Measurements from ENCODE around the gene EPN3. TPM values are rescaled to one million over a fixed set of nuclear protein-coding genes. Genes with fewer than 3 reads are reported as not detected.

Gene EPN3
- not detected for total RNA-seq
- long read RNA-seq: 0 reads

DNA sequence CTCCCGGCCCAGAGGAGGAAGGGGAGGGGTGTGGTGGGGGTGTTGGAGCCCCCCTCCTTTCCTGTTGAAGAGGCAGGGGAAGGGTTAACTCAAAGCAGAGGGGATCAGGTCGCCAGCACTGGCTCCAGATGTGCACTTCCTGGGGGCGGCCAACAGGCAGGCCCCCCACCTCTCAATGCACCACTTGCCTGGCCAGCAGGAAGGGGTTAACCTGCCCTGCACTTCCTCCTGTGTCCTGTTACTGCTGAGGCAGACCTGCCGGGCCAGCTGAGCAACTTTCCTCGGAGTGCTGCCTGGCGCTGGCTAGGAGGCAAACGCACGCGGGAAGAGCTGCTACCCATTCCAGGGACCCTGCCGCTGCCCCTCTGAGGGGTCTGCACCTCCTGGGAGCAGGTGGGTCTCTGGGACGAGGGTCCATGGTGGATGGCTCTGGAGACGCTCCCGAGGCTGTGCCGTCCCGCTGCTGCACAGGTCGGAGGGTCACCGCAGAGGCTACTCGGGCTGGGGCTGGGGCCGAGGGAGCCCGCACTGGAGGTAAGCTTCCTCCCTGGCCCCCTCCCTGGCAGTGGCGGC, at the start of gene EPN3:
TSS of gene EPN3 (plus strand) at position 284 of the 573 bp plus-strand sequence. CDS start 3,822 bp downstream, outside the sequence.
- DNase-seq (ENCODE audit: low spot score): no peak

DNA sequence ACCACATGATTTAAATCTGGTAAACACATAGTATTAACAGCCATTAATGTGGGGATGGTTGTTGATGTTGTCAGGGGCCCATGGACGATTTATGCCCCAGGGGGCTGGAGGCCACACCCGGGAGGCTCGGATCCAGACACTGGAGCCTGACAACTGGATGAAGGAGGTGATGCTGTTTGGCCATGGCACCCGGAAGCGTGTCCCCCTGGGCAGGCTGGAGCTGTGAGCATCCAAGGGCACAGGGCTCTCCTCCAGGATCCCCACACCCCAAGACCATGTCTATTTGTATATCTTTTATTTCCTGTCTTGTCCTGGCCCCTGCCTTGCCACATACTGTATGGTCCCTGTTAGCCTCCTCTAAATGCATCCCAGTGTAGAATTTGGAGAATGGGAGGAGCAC, 49.3 kb upstream of the EPN3 start:
- DNase-seq (ENCODE audit: low spot score): no peak

DNA sequence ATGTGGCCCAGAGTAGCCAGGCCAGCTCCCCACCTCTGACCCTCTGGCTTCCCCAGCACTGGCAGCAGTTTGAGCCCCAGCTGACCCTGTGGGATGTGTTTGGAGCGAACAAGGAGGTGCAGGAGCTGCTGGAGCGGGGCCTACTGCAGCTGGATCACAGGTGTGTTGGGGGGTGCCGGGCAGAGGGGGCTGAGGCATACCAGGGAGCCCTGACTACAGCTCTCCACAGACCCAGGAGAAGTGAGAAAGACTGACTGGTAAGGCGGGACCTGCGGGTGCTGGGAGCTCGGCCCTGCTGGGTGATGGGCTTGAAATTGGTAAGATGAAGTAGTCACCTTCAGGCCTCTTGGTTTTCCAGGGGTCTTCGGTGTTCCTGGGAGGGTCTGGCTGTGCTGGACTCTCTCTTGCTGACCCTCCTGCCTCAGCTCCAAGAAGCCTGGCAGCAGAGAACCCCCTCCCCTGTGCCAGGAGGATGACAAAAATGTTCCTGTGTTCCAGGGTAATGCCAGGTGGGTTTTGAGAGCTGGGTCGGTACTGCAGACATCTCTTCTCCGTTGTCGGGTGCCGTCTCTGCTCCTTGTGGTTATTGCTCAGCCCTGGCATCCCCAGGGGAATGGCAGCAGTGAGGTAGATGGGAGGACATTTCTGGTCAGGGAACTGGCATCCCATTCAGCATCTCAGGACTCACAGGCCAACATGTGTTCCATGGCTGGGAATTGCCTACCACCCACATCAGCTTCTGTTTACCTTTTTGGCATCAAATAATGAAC, 48.0 kb upstream of the EPN3 start:
- DNase-seq (ENCODE audit: low spot score): no peak

DNA sequence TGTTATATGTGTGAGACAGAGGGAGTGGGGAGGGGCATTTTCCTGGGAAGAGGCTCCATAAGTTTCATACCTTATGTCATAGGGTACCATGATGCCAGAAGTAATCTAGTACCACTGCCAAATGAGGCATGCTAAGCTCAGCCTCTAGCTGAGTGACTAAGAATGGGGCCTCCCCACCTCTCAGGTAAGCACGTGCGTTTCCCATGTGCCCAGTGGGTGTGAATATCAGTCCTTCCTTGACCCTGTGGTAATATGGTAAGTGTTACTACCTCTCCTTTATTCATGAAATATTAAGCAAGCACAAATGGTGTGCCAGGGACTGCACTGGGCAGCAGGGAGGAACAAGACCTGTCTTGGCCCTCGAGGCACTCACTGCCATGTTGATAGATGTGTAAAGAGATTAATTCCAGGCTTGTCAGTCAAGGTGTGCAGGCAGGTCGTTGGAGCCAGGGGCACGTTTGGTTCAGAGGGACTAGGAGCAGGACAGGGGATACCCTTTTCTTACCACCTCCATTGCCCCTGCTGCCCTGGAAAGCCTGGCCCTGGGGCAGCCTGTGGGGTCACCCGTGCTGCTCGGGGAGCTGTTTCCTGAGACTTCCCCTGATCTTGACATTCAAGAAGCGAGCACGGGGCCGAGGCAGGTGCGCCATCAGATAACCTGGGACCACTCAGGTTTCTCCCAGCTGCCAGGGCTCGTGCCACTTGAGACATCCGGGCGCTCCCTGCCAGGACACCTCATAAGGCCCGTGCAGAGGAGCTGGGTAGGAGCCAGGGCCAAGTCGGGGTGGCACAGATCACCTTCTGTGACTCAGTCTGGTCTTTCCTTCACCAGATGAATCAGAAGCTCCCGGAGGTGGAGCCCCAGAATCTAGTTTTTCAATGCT, 45.1 kb upstream of the EPN3 start:
- DNase-seq (ENCODE audit: low spot score): no peak

DNA sequence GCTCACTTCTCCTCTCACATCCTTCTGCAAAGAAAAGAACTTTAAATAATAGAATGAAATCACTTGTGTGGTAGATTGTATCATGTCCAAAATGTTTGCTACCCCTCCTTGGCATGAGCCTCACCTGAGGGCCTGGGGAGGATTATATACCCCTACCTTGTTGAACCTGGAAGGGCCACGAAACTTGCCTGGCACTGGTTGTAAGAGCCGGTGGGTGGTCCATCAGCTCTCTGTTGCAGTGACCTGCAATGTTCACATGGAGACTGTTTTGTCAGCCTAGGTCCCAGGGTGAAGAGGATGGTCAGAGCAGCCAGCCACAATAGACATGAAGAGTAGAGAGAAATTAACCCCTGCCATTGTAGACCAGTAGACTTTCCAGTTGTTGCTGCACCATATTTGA, 43.7 kb upstream of the EPN3 start:
- no peak for DNase-seq (ENCODE audit: low spot score)

DNA sequence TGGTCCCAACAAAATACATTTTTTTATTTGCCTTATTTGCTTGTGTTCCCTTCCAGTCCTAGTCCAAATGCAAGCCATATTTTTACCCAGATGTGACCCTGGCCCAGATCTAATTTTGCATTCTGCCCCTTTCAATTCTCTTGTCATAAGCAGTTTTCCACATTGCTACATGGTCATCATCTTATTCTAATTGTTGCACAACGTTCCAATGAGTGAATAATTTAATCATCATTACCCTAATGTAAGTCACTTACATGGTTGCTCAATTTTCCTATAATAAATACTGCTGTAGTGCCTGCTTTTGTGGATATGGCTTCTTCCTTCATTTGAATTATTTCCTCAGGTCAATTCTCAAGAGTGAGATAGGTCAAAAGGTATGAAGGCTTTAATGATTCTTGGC, 41.0 kb upstream of the EPN3 start:
- DNase-seq (ENCODE audit: low spot score): no peak

DNA sequence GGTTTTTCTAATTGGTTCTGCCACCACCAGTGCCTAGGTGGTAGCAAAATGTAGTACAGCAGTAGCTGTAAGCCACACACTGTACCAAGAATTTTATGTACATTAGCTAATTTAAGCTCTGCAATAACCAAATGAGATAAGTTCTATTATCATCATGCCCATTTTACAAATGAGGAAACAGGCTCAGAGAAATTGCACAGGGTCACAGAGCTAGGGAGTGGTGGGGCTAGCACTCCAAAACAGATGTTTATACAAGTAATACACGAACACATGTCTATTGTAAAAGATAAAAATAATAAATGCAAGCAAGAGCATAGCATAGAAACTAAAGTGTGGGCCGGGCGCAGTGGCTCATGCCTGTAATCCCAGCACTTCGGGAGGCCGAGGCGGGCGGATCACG, 40.3 kb upstream of the EPN3 start:
- DNase-seq (ENCODE audit: low spot score): no peak

DNA sequence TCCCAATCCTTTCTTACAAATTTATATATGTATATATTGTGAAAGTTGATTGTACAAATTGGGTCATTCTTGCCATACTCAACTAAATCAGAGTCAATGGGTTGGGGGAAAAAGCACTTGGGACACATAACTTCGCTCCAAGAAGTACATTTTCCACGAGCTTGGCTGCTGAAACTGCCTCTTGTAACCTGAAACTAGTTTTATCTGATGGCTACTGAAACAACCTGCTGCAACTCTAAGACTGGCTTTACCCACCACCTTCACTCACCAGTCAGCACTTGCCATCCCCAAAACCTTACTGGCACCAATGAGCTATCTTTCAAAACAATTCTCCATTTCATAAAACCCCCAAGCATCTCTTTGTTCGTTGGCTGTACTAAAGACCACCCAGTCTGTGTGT, 38.8 kb upstream of the EPN3 start:
- no peak for DNase-seq (ENCODE audit: low spot score)

DNA sequence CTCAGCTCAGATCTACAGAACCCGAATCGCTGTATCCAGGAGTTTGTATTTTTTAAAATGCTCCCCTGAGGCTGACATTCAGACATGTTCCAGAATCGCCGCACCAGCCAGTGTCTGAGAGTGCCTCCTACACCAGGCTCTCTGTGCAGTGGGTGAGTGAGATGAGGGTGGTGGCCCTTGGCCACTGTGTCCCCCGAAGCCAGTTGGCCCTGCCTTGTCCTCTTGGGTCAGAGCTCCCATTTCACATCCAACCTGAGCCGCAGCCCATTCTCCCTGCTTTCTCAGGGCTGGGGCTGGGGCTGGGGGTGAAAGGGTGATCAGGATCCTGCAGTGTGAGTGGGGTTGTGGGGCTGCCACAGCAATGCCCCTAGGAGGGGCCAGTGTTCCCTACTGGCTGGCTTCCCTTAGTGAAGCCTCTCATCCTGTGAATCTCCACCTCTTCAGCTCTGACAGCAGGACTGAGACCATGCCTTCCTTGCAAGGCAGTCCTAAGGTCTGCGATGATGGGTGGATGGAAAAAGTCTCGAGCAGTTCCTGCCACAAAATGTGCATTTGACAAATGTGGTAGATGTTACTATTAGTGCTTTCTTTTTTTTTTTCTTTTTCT, 37.2 kb upstream of the EPN3 start:
- no peak for DNase-seq (ENCODE audit: low spot score)

DNA sequence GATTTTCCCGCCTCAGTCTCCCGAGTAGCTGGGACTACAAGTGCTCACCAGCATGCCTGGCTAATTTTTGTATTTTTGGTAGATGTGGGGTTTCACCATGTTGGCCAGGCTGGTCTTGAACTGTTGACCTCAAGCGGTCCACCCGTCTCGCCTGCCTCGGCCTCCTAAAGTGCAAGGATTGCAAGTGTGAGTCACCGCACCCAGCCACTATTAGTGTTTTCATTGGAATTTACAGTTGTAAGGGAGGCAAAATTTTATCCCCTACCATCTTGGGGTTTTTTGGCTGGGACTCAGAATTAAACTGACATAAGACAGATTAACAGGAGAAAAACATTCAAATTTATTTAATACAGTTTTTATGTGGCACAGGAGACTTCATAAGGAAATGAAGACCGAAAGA, 36.6 kb upstream of the EPN3 start:
- no peak for DNase-seq (ENCODE audit: low spot score)

DNA sequence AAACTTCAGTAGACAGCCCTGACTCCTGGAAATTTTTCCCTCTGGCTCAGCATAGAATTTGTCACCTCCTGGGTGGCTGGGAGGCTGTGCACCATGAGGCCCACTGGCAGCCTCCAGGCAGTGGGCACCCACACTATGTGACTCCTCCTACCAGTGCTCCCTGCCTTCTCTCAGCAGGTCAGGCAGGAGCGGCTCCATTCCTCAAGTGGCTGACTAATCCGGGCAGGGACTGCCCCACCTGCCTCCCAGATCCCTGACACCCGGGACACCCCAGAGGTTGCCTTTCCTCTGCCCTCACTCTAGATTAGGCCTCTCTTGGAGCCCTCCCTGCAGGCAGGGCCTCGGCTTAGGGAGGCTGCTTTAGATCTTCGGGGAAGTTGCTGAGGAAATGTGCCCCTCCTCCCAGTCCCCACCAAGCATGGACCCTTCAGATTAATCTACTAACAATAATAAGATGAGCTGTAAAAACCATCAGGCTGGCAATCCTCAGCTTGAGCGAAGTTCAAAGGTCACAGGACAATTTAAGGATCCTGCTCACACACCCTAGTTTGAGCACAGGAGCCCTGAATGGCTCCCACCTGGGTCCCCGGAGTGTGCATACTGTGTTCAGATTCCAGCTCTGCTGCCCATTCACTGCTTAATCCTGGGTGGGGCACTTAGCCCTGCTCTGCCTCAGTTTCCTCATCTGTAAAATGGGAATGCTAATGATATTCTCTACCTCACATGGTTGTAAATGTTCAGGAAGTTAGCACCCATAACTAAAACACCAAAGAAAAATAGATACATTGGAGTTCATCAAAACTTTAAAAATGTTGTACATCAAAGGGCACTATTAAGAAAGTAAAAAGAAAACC, 34.3 kb upstream of the EPN3 start:
- no peak for DNase-seq (ENCODE audit: low spot score)

DNA sequence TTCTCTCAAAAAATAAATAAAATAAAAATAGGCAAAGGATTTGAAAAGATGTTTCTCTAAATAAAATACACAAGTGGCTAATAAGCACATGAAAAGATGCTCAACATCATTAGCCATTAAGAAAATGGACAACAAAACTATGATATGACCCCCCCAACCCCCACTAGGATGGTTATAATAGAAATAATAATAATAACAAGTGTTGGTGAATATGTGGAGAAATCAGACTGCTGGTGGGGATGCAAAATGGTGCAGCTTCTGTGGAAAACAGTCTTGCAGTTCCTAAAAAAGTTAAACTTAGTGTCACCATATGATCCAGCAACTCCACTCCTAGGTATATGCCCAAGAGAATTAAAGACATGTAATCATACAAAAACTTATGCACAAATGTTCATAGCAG, 33.3 kb upstream of the EPN3 start:
- DNase-seq (ENCODE audit: low spot score): no peak

DNA sequence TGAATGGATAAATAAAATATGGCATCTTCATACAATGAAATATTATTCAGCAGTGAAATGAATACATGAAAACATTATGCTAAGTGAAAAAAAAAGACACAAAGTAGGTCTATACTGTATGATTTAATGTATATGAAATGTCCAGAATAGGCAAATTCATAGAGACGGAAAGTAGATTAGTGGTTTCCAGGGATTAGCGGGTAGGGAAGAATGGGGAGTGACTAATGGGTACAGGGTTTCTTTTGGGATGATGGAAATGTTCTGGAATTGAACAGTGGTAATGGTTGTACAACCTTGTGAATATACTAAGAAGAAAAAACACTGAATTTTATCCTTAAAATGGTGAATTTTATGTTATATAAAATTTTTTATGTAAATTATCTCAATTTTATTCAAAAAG, 32.8 kb upstream of the EPN3 start:
- DNase-seq (ENCODE audit: low spot score): no peak

DNA sequence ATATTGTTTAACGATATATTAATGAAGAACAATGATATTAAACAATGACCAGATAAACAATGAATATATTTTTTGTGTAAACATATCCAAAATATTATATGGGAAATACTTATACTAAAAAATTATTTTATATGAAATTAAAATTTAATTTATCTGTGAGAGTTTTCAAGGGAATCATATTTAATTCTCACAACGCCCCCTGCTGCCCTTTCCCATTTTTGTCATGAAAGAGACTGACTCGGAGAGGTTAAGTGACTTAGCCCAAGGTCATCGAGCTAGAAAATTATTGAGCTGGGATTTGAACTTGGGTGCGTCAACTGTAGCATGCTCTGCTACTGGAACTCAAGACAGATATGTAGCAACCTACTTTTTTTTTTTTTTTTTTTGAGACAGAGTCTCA, 31.5 kb upstream of the EPN3 start:
- DNase-seq (ENCODE audit: low spot score): no peak

DNA sequence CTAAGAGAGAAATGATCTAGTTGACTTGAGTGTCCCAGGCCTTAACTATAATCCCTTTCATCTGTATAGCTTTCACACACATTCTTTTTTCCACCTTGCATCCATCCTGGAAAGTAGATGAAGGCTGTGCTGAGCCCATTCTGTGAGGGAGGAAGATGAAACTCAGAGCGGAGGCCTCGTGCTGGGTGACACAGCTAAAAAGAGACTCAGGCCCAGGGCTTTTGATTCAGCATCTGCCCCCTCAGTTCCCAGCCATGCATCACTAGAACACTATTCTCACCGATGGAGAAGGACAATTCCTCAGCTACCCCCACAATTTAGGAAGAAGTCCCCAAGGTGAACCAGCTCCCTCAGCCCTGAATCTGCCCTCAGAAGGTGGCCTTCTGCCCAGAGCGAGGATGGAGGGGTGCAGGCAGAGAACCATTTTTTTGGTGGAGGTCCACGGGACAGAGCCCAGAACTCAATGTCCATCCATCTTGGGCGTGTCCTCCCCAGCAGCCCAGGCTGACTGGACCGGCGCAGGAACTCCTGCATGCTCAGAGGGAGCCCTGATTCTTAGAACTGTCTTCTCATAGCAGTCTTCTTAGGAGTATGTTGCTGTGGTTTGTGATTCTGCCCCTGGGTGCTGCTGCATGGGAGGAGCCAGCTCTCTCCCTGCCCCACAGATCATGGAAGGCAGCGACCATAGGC, 30.1 kb upstream of the EPN3 start:
- no peak for DNase-seq (ENCODE audit: low spot score)

DNA sequence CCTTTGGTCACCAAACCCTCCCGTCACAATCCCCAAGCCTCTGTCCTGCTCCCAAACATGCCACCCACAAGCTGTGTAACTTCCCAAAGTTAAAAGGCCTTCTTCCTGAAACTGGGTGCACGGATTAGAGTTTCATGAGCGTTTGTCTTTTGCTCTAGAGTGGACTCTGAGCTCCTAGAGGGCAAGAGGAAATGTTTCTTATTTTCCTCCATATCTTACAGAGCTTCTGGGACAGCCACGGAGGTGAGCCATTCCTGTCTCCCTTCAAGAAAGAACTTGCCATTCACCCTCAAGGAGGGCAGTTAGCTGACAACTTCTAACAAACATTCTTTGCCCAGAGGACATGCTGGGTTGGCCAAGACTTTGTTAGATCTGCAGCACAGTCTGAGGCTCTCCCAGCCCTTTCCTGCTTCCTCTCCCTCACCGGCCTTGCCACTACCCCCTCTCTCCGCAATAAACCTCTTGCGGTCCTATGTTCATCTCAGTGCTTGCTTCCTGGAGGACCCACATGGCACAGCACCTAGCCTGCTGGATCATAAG, 26.9 kb upstream of the EPN3 start:
- no peak for DNase-seq (ENCODE audit: low spot score)

DNA sequence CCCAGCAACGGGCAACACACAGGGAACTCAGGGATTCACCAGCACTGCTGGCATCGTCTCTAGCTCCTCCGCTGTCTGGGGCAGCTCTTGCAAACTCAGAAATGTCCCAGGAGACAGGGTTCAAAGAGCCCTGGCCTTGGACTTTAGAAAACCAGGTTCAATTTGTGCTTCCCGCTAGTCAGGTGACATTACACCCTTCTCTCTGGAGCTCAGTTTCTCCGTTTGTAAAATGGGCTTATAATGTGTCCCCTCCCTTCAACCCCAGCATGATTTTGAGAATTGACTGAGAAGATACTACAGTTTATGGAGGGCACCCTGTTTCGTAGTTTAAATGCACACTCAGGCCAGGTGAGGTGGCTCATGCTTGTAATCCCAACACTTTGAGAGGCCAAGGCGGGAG, 26.2 kb upstream of the EPN3 start:
- no peak for DNase-seq (ENCODE audit: low spot score)

DNA sequence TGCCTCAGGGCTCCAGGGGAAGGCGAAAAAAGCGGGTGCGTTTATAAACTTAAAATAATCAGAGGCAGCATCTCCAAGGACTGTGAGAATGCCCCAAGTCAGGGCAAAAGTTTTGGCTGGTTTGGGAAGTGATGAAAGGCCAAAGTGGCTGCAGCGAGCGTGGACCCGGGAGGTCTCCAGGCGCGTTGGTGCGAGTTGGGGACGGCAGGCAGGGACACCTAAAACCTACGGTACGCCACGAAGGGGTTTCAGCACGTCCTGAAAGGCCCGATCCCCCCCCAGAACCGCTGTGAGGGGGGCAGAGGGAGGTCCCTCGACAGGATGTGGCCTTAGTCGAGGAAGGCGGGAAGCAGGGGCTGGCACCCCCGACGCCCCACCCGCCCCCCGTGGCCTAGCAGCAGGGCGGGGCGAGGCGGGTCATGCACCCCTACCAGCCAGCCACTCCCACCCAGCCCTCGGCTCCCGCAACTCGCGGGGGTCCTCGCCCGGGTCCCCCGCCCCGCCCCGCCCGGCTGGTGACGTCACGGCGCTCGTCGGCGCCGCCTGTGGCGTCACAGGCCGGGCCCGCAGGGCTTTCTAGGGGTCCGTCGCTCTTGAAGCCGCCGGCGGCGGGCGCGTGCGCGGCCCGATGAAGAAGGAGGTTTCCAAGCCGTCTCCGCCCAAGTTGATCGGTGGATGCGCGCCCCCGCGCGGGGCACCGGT, 24.5 kb upstream of the EPN3 start, which contains the start of gene MYCBPAP:
TSS of gene MYCBPAP (plus strand) at position 569 of the 702 bp plus-strand sequence. CDS start 236 bp downstream, outside the sequence.
- DNase-seq (ENCODE audit: low spot score): peak; percentile 94
